WTC11 (cell line): ENCODE data around the gene KCNB1.
A peak's percentile ranks its signal among the peaks of the same experiment; 100 is the strongest.

Source experiments
- ATF2 ChIP-seq: sonication (generic); formaldehyde crosslinking; IDR thresholded peaks from 2 replicates; pipeline ENCODE4 v1.8.1; 2022; ENCODE audit warnings: low read depth, missing genetic modification reagents, borderline replicate concordance
- CREB1 ChIP-seq: sonication (generic); formaldehyde crosslinking; IDR thresholded peaks from 2 replicates; pipeline ENCODE4 v1.8.0; 2023; ENCODE audit warnings: mild to moderate bottlenecking, missing genetic modification reagents
- CREM ChIP-seq: sonication (generic); formaldehyde crosslinking; IDR thresholded peaks from 2 replicates; pipeline ENCODE4 v1.8.1; 2022; ENCODE audit warnings: mild to moderate bottlenecking, missing genetic modification reagents, moderate library complexity
- CTCF ChIP-seq: fragments of 200-600 bp; IDR thresholded peaks from 2 replicates; pipeline ENCODE4 v1.8.0; 2022; ENCODE audit warnings: antibody characterized with exemption
- GTF2I ChIP-seq: fragments of 250-450 bp; sonication (Bioruptor Pico); conservative IDR thresholded peaks from 2 replicates; pipeline ENCODE4 v1.4.0; 2021; ENCODE audit warnings: mild to moderate bottlenecking
- MLX ChIP-seq: sonication (generic); formaldehyde crosslinking; IDR thresholded peaks from 2 replicates; pipeline ENCODE4 v1.8.1; 2023; ENCODE audit warnings: mild to moderate bottlenecking, missing genetic modification reagents, moderate library complexity
- PRDM15 ChIP-seq: sonication (generic); formaldehyde crosslinking; IDR thresholded peaks from 2 replicates; pipeline ENCODE4 v1.8.0; 2022; ENCODE audit warnings: missing genetic modification reagents
- TEAD4 ChIP-seq: sonication (generic); formaldehyde crosslinking; IDR thresholded peaks from 2 replicates; pipeline ENCODE4 v1.8.0; 2022; ENCODE audit warnings: mild to moderate bottlenecking, missing genetic modification reagents
- USF2 ChIP-seq: sonication (generic); formaldehyde crosslinking; IDR thresholded peaks from 2 replicates; pipeline ENCODE4 v1.8.1; 2023; ENCODE audit warnings: mild to moderate bottlenecking, missing genetic modification reagents, moderate library complexity
- ZNF281 ChIP-seq: sonication (generic); formaldehyde crosslinking; IDR thresholded peaks from 2 replicates; pipeline ENCODE4 v1.8.0; 2023; ENCODE audit warnings: mild to moderate bottlenecking, missing genetic modification reagents
- ZSCAN18 ChIP-seq: fragments of 250-450 bp; sonication (Bioruptor Pico); IDR thresholded peaks from 2 replicates; pipeline ENCODE4 v2.1.2; 2022; ENCODE audit warnings: mild to moderate bottlenecking, moderate library complexity

GRCh38 chr20:49448917-49449316 is 33.6 kb downstream of the KCNB1 start:
- TF ChIP-seq CTCF (no peak), PRDM15 (no peak), GTF2I (CRISPR knock-in tag) (no peak), CREB1 (CRISPR knock-in tag) (no peak), ZSCAN18 (CRISPR knock-in tag) (no peak), ZNF281 (no peak), TEAD4 (CRISPR knock-in tag) (no peak), USF2 (CRISPR knock-in tag) (peak; percentile 93), MLX (CRISPR knock-in tag) (no peak), CREM (CRISPR knock-in tag) (no peak), ATF2 (CRISPR knock-in tag) (no peak)
